ENCODE data around the gene PTPA. TPM values are rescaled to one million over a fixed set of nuclear protein-coding genes. Genes with fewer than 3 reads are reported as not detected.

PTPA gene
- total and polyA plus RNA-seq, 2 donors (not counting 1 experiment from before 2014, with no cell fraction given), result 35.0 to 73.9 TPM

DNA sequence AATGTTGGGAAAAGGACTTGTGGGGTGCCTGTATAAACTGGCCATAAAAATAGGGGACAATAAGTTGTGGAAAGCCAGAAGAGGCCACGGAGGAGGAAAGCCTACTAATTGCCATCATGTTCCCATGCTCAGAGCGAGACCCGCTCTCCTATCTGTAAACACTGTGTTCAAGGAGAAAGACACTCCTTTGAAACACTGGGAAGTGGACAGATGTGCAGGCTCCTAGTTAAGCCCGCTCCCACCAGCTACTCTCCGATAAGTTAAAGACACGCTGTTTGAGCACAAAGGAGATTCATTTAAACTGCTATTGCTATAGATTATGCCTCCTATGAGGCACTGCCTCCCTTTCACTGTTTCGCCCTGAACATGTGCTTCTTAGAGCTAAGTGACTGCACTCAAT lies 9.9 kb upstream of the PTPA start:
- Histone ChIP-seq H3K9me3 (ENCODE audit: control extremely low read depth in 1 of 3, control insufficient read depth in 2 of 3, insufficient read depth in 1 of 3, low read length in 2 of 3) (no peaks in the 10 kb centered on the region), H3K4me1 (ENCODE audit: control insufficient read depth in 2 of 2, insufficient read depth in 2 of 2, low read length in 2 of 2) (no peaks in the 10 kb centered on the region), H3K4me2 (replicated peaks; ENCODE audit: low read depth, low read length, poor library complexity, severe bottlenecking) (no peak overlapping the region), H3K79me2 (ENCODE audit: control insufficient read depth, insufficient read depth, low read length) (no peaks in the 10 kb centered on the region), H3K36me3 (replicated peaks in 1 of 2; ENCODE audit: control extremely low read depth in 1 of 2, control insufficient read depth in 1 of 2, extremely low read depth in 1 of 2, insufficient read depth in 2 of 2, low read length in 1 of 2) (no peaks in the 10 kb centered on the region), H2AFZ (ENCODE audit: insufficient read depth, low read depth, low read length, poor library complexity, severe bottlenecking) (no peak overlapping the region), H3K4me3 (ENCODE audit: control extremely low read depth in 1 of 5, extremely low read depth in 1 of 5, insufficient read depth in 1 of 5, low read depth in 2 of 5, low read length in 4 of 5) (no peak overlapping the region), H3K27me3 (replicated peaks in 1 of 4; ENCODE audit: control extremely low read depth in 1 of 4, control insufficient read depth in 3 of 4, insufficient read depth in 4 of 4, low read length in 3 of 4) (no peaks in the 10 kb centered on the region), H4K20me1 (ENCODE audit: control insufficient read depth, insufficient read depth, low read length, poor library complexity, severe bottlenecking) (no peaks in the 10 kb centered on the region), H3K9ac (ENCODE audit: low read length) (no peak overlapping the region), H3K27ac (ENCODE audit: low read length in 2 of 2) (no peak overlapping the region)
- ChIA-PET POLR2A (no interaction called here), CTCF (interaction anchor here (1.5 kb wide), 1 partner anchor 31 kb away, joined by 4 read pairs; no protein-coding TSS in a partner anchor)
- no peaks in the 10 kb centered on the region for H3K9me3 Mint-ChIP-seq (ENCODE audit: insufficient read depth)
- TF ChIP-seq EZH2 (IDR thresholded peaks at IDR 0.05; ENCODE audit: borderline replicate concordance, insufficient read depth, low read depth, low read length, poor library complexity, severe bottlenecking), result no peak
- TF ChIP-seq, protein P1, sequence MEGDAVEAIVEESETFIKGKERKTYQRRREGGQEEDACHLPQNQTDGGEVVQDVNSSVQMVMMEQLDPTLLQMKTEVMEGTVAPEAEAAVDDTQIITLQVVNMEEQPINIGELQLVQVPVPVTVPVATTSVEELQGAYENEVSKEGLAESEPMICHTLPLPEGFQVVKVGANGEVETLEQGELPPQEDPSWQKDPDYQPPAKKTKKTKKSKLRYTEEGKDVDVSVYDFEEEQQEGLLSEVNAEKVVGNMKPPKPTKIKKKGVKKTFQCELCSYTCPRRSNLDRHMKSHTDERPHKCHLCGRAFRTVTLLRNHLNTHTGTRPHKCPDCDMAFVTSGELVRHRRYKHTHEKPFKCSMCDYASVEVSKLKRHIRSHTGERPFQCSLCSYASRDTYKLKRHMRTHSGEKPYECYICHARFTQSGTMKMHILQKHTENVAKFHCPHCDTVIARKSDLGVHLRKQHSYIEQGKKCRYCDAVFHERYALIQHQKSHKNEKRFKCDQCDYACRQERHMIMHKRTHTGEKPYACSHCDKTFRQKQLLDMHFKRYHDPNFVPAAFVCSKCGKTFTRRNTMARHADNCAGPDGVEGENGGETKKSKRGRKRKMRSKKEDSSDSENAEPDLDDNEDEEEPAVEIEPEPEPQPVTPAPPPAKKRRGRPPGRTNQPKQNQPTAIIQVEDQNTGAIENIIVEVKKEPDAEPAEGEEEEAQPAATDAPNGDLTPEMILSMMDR (IDR thresholded peaks at IDR 0.05), result no peak
- H3K27ac Mint-ChIP-seq, result no peak overlapping the region
- H3K4me1 Mint-ChIP-seq, result no peaks in the 10 kb centered on the region
- H3K27me3 Mint-ChIP-seq, result no peaks in the 10 kb centered on the region
- H3K4me3 Mint-ChIP-seq, result no peak overlapping the region
- intact Hi-C loops (cut with micrococcal nuclease), result no loop called here
- WGBS (ENCODE audit: insufficient coverage), result 94% methylated on average over 4 of the region's 7 CpGs
- ATAC-seq (ENCODE audit: low read depth) (no peak), DNase-seq (no peak)

DNA sequence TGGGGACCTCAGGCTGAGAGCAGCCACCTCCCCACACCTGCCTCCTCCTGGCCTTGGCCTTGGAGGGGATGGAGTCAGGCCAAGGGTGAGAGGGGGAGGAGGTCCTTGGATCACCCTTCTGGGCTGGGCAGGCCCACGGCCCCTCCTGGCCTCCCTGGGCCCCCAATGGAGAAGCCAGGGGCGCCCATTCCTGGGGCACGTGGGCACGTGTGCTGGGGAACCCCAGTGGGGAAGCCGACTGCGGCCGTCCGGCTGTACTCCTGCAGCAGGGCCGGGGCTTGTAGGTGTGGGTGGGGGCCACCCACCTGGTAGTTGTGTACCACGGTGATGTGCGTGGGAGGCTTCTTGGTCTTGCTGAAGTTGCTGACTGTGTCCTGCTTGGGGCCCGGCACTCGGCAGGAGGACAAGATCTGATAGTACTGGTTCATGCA lies 9.1 kb upstream of the PTPA start:
- TF ChIP-seq, protein P1 (IDR thresholded peaks at IDR 0.05), result no peak
- no peak for TF ChIP-seq EZH2 (IDR thresholded peaks at IDR 0.05; ENCODE audit: borderline replicate concordance, insufficient read depth, low read depth, low read length, poor library complexity, severe bottlenecking)
- Histone ChIP-seq H3K27me3 (replicated peaks in 1 of 4; ENCODE audit: control extremely low read depth in 1 of 4, control insufficient read depth in 3 of 4, insufficient read depth in 4 of 4, low read length in 3 of 4) (no peaks in the 10 kb centered on the region), H3K9ac (ENCODE audit: low read length) (no peak overlapping the region), H3K9me3 (ENCODE audit: control extremely low read depth in 1 of 3, control insufficient read depth in 2 of 3, insufficient read depth in 1 of 3, low read length in 2 of 3) (no peaks in the 10 kb centered on the region), H2AFZ (ENCODE audit: insufficient read depth, low read depth, low read length, poor library complexity, severe bottlenecking) (no peak overlapping the region), H3K27ac (ENCODE audit: low read length in 2 of 2) (no peak overlapping the region), H4K20me1 (ENCODE audit: control insufficient read depth, insufficient read depth, low read length, poor library complexity, severe bottlenecking) (no peaks in the 10 kb centered on the region), H3K79me2 (ENCODE audit: control insufficient read depth, insufficient read depth, low read length) (no peaks in the 10 kb centered on the region), H3K36me3 (replicated peaks in 1 of 2; ENCODE audit: control extremely low read depth in 1 of 2, control insufficient read depth in 1 of 2, extremely low read depth in 1 of 2, insufficient read depth in 2 of 2, low read length in 1 of 2) (no peaks in the 10 kb centered on the region), H3K4me2 (replicated peaks; ENCODE audit: low read depth, low read length, poor library complexity, severe bottlenecking) (no peak overlapping the region), H3K4me1 (ENCODE audit: control insufficient read depth in 2 of 2, insufficient read depth in 2 of 2, low read length in 2 of 2) (no peaks in the 10 kb centered on the region), H3K4me3 (ENCODE audit: control extremely low read depth in 1 of 5, extremely low read depth in 1 of 5, insufficient read depth in 1 of 5, low read depth in 2 of 5, low read length in 4 of 5) (no peak overlapping the region)
- Mint-ChIP-seq H3K9me3 (ENCODE audit: insufficient read depth) (no peaks in the 10 kb centered on the region), H3K4me3 (no peak overlapping the region), H3K27me3 (no peaks in the 10 kb centered on the region), H3K4me1 (no peaks in the 10 kb centered on the region), H3K27ac (no peak overlapping the region)
- CTCF ChIA-PET, result interaction anchor here (1.5 kb wide), 1 partner anchor 30 kb away, joined by 4 read pairs; no protein-coding TSS in a partner anchor
- ATAC-seq (ENCODE audit: low read depth), result no peak
- DNase-seq, result no peak
- intact Hi-C loops (cut with micrococcal nuclease), result no loop called here
- WGBS (ENCODE audit: insufficient coverage), result 82% methylated on average over 13 of the region's 13 CpGs
- POLR2A ChIA-PET, result no interaction called here
